IPS DF 4.7 (cell line): ENCODE data around the gene SINHCAF.

Experiments
- DNase-seq: peaks from one replicate; pipeline ENCODE4 v3.0.0-alpha.2; 2013; ENCODE audit warnings: low spot score; ENCODE audit errors: extremely low read depth

The SINHCAF gene

GRCh38 chr12:31234053-31234840 is 91.7 kb downstream of the SINHCAF start:
- no peak for DNase-seq

DNA sequence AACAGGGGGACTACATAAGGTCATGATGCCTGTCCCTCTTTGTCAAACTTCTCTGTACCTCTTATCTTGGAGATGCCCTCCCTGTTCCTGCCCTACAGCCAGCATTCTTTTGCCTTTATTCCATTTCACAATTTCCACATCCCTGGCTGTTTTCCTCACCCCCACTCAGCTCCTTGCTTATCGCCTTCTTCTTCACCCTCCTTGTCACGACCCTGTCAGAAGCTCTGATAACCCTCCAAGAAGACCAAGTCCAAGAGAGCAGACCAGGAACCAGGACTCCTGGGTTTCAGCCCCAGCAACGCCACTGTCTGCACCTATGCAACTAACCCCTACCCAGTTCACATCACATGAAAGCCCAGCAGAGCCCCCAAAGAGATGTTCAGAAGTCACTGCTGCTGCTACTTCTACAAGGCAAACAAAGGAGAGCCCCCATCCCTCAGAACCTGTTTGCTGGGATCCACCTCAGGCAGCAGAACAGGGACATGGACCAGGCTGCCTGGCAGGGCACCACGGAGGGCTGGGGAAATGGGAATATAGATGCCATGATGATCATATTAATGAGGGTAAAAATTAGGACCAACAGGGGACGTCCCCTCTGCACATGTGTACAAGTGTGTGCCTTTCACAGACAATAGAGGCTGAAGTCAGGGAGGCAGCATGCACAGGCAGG is 92.8 kb downstream of the SINHCAF start:
- no peak for DNase-seq

DNA sequence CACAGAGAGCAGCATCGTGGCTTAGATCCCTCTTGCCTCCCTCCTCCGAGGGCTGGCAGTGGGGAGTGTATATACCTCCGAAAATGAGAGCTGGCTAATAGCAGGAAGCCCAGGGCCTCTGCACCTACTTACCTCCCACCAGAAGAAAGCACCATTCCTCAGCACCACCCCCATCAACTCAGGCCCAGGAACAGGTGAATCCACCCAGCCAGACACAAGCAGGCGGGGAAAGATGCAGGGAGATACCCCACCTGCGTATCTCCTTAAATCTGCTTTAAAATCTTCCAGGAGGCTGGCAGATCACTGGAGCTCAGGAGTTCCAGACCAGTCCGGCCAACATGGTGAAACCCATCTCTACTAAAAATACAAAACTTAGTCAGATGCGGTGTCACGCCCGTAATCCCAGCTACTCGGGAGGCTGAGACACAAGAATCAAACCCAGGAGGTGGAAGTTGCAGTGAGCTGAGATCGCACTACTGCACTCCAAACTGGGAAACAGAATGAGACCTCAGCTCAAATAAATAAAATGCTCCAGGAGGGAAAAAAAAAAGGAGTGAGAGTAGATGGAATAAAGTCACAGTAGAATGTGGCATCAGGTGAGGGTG is 93.5 kb downstream of the SINHCAF start:
- DNase-seq, result no peak

DNA sequence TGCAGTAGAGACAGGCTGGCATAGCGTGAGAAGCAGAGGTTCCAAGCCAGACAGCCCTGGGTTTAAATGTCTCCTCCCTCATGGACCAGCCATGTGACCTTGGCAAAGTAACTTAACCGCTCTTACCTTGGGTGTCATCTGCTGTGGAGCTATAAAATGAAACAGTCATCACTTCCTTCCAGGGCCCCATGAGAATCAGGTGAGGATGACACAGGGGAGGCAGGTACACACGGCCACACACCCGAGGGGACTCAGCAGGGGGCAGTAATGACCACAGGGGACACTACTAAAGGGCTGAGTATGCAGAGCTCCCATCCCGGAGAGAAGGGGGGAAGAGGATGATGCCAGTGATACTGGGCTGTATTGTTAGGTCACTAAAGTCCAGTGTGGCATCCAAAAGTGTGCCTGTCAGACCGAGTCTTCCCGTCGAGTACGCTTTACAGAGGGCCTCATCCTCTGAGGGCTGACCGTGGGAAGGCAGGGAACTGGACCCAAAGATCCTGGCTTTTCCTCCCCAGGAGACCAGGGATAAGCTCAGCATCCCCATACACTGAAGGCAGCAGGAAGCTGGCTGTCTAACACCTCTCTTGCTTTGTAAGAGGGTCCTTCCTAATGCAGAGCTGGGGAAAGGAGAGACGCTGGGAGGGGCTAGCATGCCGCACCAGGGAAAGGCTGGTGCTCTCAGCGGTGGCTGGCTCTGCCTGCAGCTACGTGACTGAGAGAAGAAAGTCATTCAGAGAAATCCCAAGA is 94.2 kb downstream of the SINHCAF start:
- no peak for DNase-seq
